CD4-positive, alpha-beta T cell (primary cell): Measurements from ENCODE around the gene PPIA. TPM values are rescaled to one million over a fixed set of nuclear protein-coding genes. Genes with fewer than 3 reads are reported as not detected.

Experiments used
- ATAC-seq: fragments of 200-7000 bp; cut with Tn5 transposase; one replicate; pipeline ENCODE4 v1.10.0; 2022; ENCODE audit warnings: mild to moderate bottlenecking; ENCODE audit not compliant: poor library complexity
- CTCF ChIA-PET: fragments of 350-600 bp; sonication (Branson Sonifier 250); formaldehyde crosslinking; loops from one replicate; lab custom pipeline; 2021; ENCODE audit warnings: antibody characterized with exemption, inconsistent platforms; lab: Charles Lee
- POLR2A ChIA-PET: fragments of 350-600 bp; sonication (Branson Sonifier 250); formaldehyde crosslinking; loops from one replicate; lab custom pipeline; 2021; ENCODE audit warnings: antibody characterized with exemption, inconsistent platforms; lab: Charles Lee
- DNase-seq, 14 experiments: peaks; one replicate each; pipeline ENCODE4 v3.0.0-alpha.2; 2013 to 2020; ENCODE audit warnings: mixed read lengths in 2 of 14
- H3K27ac ChIP-seq, 2 donors: one replicate each; pipeline versions ENCODE4 v1.5.1 to v1.7.0; 2013; ENCODE audit warnings: low read length in 2 of 2, low read depth in 1 of 2, mild to moderate bottlenecking in 1 of 2
- H3K27me3 ChIP-seq, 2 experiments: 1 replicate in 1 of 2; 2 replicates in 1 of 2; pipeline versions ENCODE4 v1.6.1 to v1.7.0; 2013; ENCODE audit warnings: low read length in 2 of 2, control low read depth in 1 of 2, mild to moderate bottlenecking in 1 of 2, moderate library complexity in 1 of 2; ENCODE audit not compliant: insufficient read depth in 2 of 2, control insufficient read depth in 1 of 2
- H3K36me3 ChIP-seq: one replicate; pipeline ENCODE4 v1.6.1; 2013; ENCODE audit warnings: low read length, control low read depth; ENCODE audit not compliant: insufficient read depth
- H3K4me1 ChIP-seq: one replicate; pipeline ENCODE4 v1.6.1; 2013; ENCODE audit warnings: low read length, control low read depth; ENCODE audit not compliant: insufficient read depth
- H3K4me3 ChIP-seq: one replicate; pipeline ENCODE4 v1.5.1; 2013; ENCODE audit warnings: mild to moderate bottlenecking, low read length, moderate library complexity
- H3K9me3 ChIP-seq, 2 experiments: 1 replicate in 1 of 2; 2 replicates in 1 of 2; pipeline versions ENCODE4 v1.6.1 to v1.7.0; 2013; ENCODE audit warnings: low read length in 2 of 2, mild to moderate bottlenecking in 2 of 2, control low read depth in 1 of 2, moderate library complexity in 1 of 2; ENCODE audit not compliant: control insufficient read depth in 1 of 2, insufficient read depth in 1 of 2
- H3K27ac Mint-ChIP-seq: one replicate; pipeline ENCODE4 v1.8.0; 2020; ENCODE audit warnings: mixed read lengths
- H3K27me3 Mint-ChIP-seq: one replicate; pipeline ENCODE4 v1.8.0; 2021; ENCODE audit warnings: mixed read lengths
- H3K36me3 Mint-ChIP-seq: one replicate; pipeline ENCODE4 v1.8.0; 2021; ENCODE audit warnings: low read depth, mixed read lengths
- H3K4me1 Mint-ChIP-seq: one replicate; pipeline ENCODE4 v1.8.0; 2021; ENCODE audit warnings: low read depth, mixed read lengths
- H3K4me3 Mint-ChIP-seq: one replicate; pipeline ENCODE4 v1.8.0; 2020; ENCODE audit warnings: mild to moderate bottlenecking, mixed read lengths
- H3K9me3 Mint-ChIP-seq: one replicate; pipeline ENCODE4 v1.8.0; 2020; ENCODE audit warnings: mixed read lengths
- intact Hi-C, 2 experiments: fragments of 100-400 bp; cut with DNase I in 1 of 2; cut with micrococcal nuclease in 1 of 2; formaldehyde crosslinking; loops; one replicate each; pipeline versions ENCODE4 v1.15.1 to v1.9.0; 2023 to 2025; cut with DNase I, micrococcal nuclease
- total RNA-seq, 174 experiments: library from RNA in 2 of 174; stranded (reverse) in 2 of 174; gene quantifications; one replicate each; pipeline ENCODE4 v1.2.3 and lab custom pipeline; 2021 to 2026
- TF ChIP-seq, protein P1 (sequence below): fragments of 200-600 bp; IDR thresholded peaks from one replicate; pipeline ENCODE4 v1.8.0; 2022; ENCODE audit warnings: antibody characterized with exemption, mild to moderate bottlenecking

PPIA gene
- total RNA-seq, 2 experiments from 2014 or later = 410 to 423 TPM

GRCh38 chr7:44748948-44749731 lies 47.3 kb upstream of the PPIA start:
- DNase-seq = peak in 1 of 14 experiments; percentile 10
- Mint-ChIP-seq H3K9me3 (no peaks in the 10 kb centered on the region), H3K4me1 (peaks cover 46% of the 10 kb centered on the region), H3K27ac (peak overlapping the region; percentile 86), H3K36me3 (peaks cover 10% of the 10 kb centered on the region), H3K27me3 (no peaks in the 10 kb centered on the region), H3K4me3 (peak overlapping the region; percentile 84)
- TF ChIP-seq, protein P1, sequence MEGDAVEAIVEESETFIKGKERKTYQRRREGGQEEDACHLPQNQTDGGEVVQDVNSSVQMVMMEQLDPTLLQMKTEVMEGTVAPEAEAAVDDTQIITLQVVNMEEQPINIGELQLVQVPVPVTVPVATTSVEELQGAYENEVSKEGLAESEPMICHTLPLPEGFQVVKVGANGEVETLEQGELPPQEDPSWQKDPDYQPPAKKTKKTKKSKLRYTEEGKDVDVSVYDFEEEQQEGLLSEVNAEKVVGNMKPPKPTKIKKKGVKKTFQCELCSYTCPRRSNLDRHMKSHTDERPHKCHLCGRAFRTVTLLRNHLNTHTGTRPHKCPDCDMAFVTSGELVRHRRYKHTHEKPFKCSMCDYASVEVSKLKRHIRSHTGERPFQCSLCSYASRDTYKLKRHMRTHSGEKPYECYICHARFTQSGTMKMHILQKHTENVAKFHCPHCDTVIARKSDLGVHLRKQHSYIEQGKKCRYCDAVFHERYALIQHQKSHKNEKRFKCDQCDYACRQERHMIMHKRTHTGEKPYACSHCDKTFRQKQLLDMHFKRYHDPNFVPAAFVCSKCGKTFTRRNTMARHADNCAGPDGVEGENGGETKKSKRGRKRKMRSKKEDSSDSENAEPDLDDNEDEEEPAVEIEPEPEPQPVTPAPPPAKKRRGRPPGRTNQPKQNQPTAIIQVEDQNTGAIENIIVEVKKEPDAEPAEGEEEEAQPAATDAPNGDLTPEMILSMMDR = no peak
- CTCF ChIA-PET = interaction anchor here (0.7 to 1.3 kb wide), 2 partner anchors 98 to 363 kb away, joined by 3 read pairs; partner anchors contain the start of gene TBRG4
- POLR2A ChIA-PET = interaction anchor here (0.6 to 3.3 kb wide), 15 partner anchors 9 to 176 kb away, joined by 3 to 32 read pairs (median 4); partner anchors contain the start of genes H2AZ2, OGDH, PPIA and PURB
- Histone ChIP-seq H3K4me1 (peaks cover 43% of the 10 kb centered on the region), H3K9me3 (no peaks in the 10 kb centered on the region), H3K27ac (peak overlapping the region; percentile 65 to 70), H3K27me3 (no peaks in the 10 kb centered on the region), H3K36me3 (peaks cover 2% of the 10 kb centered on the region), H3K4me3 (peak overlapping the region; percentile 87)
- ATAC-seq = no peak
- intact Hi-C loops = loop anchor here (1.0 to 10.0 kb wide), 10 partner anchors 47 to 666 kb away; partner anchors contain the start of genes OGDH (in 2 of the 2), PPIA (in 2 of the 2), H2AZ2 (in 1 of the 2) and NUDCD3 (in 1 of the 2)

GRCh38 chr7:44749992-44750391 lies 46.5 kb upstream of the PPIA start:
- Mint-ChIP-seq H3K4me1 (peaks cover 46% of the 10 kb centered on the region), H3K36me3 (peaks cover 10% of the 10 kb centered on the region), H3K27ac (peak overlapping the region; percentile 86), H3K4me3 (peak overlapping the region; percentile 84), H3K9me3 (no peaks in the 10 kb centered on the region), H3K27me3 (no peaks in the 10 kb centered on the region)
- Histone ChIP-seq H3K27me3 (no peaks in the 10 kb centered on the region), H3K36me3 (peaks cover 5% of the 10 kb centered on the region), H3K27ac (peak overlapping the region; percentile 68 to 79), H3K9me3 (no peaks in the 10 kb centered on the region), H3K4me3 (peak overlapping the region; percentile 87), H3K4me1 (peaks cover 51% of the 10 kb centered on the region)
- intact Hi-C loops = loop anchor here (2.0 to 10.0 kb wide), 8 partner anchors 47 to 667 kb away; partner anchors contain the start of genes NUDCD3 (in 1 of the 2), OGDH (in 1 of the 2), POLM (in 1 of the 2) and PPIA (in 1 of the 2)
- CTCF ChIA-PET = interaction anchor here (0.9 to 1.6 kb wide), 4 partner anchors 13 to 362 kb away, joined by 3 to 5 read pairs (median 4); partner anchors contain the start of gene TBRG4
- TF ChIP-seq, protein P1 = no peak
- no peak for ATAC-seq
- POLR2A ChIA-PET = interaction anchor here (0.5 to 3.3 kb wide), 14 partner anchors 18 to 258 kb away, joined by 3 to 32 read pairs (median 4); partner anchors contain the start of genes H2AZ2, OGDH, PPIA and PURB
- DNase-seq = peak in 1 of 14 experiments; percentile 14

DNA sequence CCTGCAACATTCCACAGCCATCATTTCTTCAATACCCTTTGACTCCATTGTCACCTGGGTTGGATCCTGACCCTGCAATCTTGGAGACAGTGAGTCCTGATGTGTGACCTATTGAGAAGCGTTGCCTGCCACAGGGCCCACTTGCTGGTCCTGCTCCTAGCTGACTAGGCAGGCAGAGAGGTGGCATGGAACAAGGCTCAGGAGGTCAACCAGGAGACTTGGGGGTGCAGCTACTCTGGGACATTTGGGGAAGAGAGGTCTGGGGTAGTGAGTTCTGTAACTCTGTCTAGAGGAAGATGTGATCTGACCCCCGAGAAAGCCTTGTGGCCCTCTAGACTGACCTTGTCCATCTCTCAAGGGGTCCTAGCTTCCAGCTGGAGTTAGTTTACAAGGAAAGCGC lies 46.1 kb upstream of the PPIA start:
- H3K9me3 Mint-ChIP-seq = no peaks in the 10 kb centered on the region
- no peaks in the 10 kb centered on the region for H3K27me3 Mint-ChIP-seq
- H3K4me3 Mint-ChIP-seq = peak overlapping the region; percentile 84
- no peak for ATAC-seq
- H3K4me1 Mint-ChIP-seq = peaks cover 46% of the 10 kb centered on the region
- peaks cover 8% of the 10 kb centered on the region for H3K36me3 ChIP-seq
- POLR2A ChIA-PET = interaction anchor here (0.5 to 3.3 kb wide), 9 partner anchors 18 to 257 kb away, joined by 3 to 32 read pairs (median 9); partner anchors contain the start of genes H2AZ2, OGDH, PPIA and PURB
- peak overlapping the region; percentile 87 for H3K4me3 ChIP-seq
- TF ChIP-seq, protein P1 = no peak
- no peaks in the 10 kb centered on the region for H3K9me3 ChIP-seq
- CTCF ChIA-PET = interaction anchor here (0.9 to 1.6 kb wide), 3 partner anchors 12 to 162 kb away, joined by 3 to 5 read pairs (median 4); no protein-coding TSS in a partner anchor
- DNase-seq = peak in 2 of 14 experiments; percentile 23 to 38
- H3K27ac Mint-ChIP-seq = peak overlapping the region; percentile 86
- intact Hi-C loops = loop anchor here in 1 of 2 experiments (5.0 kb wide), 1 partner anchor 168 kb away; the partner anchor contains the start of gene TMED4
- peak overlapping the region; percentile 68 to 79 for H3K27ac ChIP-seq
- H3K27me3 ChIP-seq = no peaks in the 10 kb centered on the region
- H3K36me3 Mint-ChIP-seq = peaks cover 10% of the 10 kb centered on the region
- peaks cover 56% of the 10 kb centered on the region for H3K4me1 ChIP-seq
